NCI-H774 (cell line): Measurements from ENCODE around the gene SF3B6.
"Not testable (repeated sequence)": the region's sequence is repeated elsewhere in the genome, so short reads cannot be mapped to it uniquely, and the experiment has no call there.

Source experiments
- DNase-seq: peaks from one replicate; lab custom pipeline; 2025; lab: John Stamatoyannopoulos, UW

The SF3B6 gene

DNA sequence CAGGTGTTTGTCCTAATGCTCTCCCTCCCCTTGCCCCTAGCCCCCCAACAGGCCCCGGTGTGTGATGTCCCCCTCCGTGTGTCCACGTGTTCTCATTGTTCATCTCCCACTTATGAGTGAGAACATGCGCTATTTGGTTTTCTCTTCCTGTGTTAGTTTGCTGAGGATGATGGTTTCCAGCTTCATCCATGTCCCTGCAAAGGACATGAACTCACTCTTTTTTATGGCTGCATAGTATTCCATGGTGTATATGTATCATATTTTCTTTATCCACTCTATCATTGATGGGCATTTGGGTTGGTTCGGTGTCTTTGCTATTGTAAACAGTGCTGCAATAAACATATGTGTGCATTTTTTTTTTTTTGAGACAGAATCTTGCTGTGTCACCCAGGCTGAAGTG lies 17.1 kb upstream of the SF3B6 start:
- not testable (repeated sequence) for DNase-seq

DNA sequence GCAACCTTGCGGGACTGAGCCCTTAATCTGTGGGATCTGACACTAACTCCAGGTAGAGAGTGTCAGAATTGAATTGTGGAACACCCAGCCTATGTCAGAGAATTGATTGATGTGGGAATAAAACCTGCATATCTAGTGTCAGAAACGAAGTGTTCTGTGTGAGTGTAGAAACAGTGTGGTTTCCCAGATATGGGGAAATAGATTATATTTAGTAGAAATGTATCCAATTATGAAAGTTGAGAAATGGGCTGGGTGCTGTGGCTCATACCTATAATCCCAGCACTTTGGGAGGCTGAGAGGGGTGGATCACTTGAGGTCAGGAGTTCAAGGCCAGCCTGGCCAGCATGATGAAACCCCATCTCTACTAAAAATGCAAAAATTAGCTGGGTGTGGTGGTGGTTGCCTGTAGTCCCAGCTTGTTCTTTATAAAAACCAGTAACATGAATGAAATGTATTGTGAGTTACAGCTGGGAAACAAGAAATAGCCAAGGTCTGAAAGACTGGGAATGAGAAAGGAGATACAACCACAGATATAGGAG lies 12.8 kb upstream of the SF3B6 start:
- DNase-seq, result no peak

DNA sequence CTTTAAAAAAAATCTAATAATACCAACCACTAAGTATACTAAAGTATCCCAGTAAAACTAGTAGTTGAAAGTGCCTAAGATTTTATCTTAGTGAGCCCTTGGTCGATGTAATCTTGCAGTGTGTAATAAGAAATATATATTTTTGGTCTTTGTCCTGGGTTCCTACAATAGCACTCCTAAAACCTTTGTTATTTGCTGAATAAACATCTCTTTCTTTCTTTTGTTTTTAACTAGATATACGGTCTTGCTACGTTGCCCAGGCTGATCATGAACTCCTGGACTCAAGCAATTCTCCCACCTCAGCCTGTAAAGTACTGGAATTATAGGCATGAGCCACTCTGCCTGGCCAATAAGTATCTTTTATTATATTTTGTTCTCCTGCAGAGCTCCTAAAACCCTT lies 10.9 kb upstream of the SF3B6 start:
- no peak for DNase-seq

DNA sequence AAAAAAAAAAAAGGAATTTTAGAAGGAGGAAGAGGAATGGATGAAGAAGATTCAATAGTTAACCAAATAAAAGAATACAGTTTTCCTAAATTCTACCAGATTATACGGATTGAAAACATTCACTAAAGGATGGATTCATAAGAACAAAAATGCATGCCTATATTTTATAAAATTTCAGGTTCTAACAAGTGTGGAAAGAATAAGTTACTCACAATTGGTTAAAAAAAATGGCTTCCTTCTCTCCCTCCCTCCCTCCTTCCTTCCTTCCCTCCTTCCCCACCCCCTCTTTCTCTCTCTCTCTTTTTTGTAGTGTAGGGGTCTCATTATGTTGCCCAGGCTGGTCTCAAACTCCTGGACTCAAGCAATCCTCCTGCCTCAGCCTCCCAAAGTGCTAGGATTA lies 10.1 kb upstream of the SF3B6 start:
- no peak for DNase-seq

DNA sequence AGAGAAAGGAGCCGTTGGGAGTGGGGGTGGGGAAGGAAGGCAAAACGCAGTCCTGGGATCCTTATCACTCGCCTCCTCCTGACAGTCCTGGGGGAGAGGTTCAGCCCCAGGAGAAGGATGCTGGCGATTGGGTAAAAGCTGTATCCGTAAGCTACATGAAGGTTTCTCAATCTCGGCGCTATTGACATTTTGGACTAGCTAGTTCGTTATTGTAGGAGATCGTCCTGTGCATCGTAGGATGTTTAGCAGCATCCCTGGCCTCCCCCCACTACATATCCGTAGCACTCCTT lies 9.0 kb upstream of the SF3B6 start:
- DNase-seq, result no peak

DNA sequence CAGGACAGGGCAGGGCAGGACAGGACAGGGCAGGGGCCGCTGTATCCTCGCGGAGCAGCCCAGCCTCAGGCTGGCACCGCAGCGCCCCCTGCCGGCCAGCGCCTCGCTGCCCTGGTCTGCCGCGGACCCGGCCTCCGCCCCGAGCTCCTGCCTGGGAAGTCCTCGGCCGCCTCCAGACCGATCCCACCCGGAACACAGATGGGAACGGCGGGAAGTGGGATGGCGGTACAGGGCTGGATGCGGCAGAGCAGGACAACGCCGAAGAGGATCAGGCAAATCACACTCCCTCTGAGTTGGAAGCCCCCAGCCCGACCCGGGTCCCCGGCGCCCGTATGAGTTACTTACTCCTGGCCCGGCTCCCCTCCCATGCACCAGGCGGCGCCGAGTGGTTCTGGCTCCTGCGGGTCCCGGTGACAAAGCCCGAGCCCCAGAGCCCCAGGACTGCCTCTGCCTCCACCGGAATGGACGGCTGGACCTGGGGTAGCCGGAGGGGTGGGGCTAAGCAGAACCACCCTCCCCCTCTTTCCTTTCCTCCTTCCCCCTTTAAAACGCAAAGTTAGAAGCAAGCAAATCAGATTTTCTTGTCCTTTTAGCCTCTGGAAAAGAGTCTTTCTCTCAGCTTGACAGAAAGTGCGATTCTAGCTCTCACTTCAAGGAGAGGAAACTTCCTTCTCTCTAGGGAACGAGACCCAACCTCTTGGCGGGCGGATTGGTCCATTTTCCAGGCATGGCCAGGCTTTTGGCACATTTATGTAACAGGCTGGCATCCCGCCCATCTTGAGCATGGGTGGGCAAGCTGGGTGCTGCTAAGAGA lies 8.5 kb upstream of the SF3B6 start, which contains the start of gene TP53I3:
Gene TP53I3 (minus strand): TSS at position 449 of the 814 bp plus-strand sequence. CDS start 508 bp downstream, outside the sequence.
- DNase-seq, result peak; percentile 82

DNA sequence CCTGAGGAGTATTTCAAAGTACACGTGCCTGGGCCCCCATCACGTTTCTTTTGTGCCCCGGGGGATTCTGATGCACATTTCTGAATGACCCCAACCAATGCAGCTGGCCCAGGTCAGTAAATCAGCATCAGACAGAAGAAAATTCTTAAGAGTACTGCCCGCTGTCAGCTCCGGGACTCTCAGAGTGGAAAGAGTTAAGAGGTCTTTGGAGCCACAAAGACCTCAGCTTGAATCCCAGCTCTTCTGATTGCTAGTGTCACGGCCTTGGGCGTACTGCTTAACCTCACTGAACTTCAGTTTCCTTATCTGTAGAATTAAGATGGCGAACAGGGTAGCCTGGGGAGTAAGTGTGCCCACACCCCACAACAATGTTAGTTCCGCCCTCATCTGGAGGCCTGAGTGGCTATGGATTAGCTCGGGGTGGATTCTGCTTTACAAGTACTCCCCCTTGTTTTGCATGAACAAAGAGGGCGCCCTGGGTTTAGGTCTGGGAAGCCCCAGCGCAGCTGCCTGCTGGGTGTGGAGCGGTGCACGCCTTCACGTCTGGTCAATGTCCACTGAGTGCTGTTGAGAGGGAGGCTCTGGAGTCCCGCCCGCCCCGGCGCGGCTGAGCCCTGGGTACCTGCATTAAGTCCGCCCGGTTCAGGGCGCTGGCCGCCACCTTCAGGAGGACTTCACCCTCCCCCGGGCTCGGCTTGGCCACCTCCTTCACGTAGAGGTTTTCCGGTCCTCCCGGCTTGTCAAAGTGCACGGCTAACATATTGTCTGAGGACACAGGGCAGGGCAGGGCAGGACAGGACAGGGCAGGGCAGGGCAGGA lies 7.7 kb upstream of the SF3B6 start:
- DNase-seq, result peak; percentile 77

DNA sequence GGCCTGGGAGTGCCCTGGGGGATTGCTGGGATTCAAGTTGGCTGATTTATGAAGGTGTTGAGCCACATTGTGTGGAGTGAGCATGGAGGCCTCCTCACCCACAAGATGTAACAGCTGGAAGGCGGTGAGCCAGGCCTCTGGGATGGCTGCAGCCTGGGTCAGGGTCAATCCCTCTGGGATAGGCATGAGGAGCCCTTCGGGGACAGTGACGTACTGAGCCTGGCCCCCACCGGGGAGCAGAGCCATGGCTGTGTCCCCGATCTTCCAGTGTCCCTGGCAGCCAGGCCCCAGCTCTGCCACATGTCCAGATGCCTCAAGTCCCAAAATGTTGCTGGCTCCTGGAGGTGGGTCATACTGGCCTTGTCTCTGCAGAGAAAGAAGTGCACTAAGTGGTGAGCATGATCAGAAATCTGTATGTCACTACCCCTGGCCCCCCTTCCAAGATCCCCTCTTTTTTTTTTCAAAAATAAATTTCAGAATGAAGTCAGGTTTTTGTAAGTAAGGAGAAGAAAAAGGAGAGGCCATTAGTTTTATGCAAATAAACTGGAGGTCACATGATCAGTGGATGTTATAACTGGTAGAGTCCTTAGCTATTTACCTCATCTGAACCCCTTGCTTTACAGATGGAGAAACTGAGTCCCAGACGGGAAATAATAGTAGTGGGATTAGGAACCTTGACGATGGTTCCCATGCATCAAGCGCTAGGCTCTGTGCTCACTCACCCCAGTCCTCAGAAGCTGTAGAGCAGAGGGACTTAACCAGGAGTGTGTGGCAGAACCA lies 6.9 kb upstream of the SF3B6 start:
- DNase-seq, result no peak

DNA sequence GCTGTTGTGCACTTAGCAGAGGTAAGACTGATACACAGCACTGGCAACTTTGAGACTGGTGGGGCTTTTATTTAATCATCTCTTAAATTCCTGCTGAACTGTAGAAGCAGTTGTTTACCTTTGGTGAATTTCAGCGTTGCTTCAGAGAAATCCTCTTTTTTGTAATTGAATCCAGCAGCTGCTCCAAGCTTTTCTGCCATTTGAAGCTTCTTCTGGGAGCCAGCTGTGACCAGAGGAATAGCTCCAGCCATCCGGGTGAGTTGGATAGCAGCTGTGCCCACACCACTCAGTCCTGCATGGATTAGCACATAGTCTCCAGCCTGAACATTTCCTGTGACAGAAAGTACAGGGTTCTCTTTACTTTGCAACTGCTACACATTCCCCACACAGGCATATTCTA lies 4.6 kb upstream of the SF3B6 start:
- DNase-seq, result no peak

DNA sequence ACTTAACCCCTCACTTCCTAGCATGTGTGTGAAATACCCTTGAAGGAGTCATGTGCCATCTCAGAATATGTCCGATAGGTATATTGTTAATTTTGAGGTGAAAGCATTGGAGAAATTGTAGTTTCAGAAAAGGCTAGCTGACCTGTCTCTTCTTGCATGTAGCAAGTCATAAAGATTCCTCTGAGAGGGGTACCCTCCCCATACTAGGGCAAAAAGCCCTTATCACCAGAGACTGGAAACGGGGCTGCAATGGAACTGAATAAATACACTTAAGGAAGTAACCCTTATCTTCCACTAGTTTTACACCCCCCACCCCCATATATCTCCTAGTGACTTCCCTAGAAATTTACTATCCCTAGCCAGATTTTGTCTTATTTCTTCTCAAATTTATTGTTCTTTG lies 1.8 kb upstream of the SF3B6 start:
- no peak for DNase-seq

DNA sequence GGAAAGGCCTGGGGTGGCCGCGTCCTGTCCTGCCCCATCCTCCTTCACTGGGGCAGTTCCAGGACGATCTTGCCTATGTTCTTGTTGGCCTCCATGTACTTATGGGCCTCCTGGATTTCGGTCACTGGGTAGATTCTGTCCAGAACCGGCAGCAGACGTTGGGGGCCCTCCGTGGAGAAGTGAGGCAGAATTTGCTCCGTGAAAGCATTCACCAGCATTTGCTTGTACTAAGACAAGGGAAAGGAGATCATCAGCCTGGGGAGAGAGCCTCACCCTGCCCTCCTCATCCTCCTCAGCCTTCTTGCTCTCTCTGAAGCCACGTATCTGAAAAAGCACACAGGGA lies 1.4 kb upstream of the SF3B6 start:
- DNase-seq, result no peak

DNA sequence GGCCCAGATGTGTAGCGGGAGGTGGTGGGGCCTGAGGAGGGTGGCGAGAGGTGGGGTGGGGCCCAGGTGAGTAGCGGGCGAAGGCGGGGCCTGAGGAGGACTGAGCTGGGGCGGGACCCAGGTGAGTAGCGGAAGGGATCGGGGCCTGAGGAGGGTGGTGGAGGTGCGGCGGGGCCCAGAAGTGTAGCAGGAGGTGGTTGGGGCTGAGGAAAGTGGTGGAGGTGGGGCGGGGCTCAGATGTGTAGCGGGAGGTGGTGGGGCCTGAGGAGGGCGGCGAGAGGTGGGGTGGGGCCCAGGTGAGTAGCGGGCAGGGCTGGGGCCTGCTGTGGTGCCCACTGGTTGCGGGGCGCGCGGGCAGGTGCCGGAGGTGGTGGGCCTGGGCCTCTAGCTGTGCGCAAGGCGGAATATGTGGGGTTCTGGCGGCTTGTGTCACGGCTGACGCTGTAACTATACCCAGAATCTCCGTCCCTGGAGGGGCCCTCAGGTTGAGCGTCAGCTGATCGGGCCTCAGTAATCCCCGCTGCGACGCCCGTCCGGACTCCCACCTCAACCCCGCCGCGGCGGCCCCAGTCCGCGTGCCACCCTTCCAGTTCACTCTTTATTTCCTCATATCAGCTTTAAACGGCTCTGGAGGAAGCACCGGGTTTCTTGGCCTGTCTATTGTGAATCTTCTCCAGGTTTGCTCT lies 866 bp upstream of the SF3B6 start:
- DNase-seq, result no peak

DNA sequence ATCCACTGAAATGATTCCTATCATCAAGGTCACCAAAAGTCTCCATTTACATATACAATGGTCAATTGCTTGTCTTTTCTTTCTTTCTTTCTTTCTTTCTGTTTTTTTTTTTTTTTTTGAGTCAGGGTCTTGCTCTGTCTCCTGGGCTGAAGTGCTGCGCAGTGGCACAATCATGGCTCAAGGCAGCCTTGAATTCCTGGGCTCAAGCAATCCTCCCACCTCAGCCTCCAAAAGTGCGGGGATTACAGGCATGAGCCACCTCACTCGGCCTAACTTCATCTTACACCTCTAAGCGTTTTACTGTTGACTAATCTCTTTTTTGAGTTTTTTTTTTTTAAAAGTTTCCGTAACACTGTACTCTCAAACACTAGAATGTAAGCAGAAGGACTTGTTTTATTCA lies 867 bp downstream of the SF3B6 start:
- DNase-seq, result no peak

DNA sequence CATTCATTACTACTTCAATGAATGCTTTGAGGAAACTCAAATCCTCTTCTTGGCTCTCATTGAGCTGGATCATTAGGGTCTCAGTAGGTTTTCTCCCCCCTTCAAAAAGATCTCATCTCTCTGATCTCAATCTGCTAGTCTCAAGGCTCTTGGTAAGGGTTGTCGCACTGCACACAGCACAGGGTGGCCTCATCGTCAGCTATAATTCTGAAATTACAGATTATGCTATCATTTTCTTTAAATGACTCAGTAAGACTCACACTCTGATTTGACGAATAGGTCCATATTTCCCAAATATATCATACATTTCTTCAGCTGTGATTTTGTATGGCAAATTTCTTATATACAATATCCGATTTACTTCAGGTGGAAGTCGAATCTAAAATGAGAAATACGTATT lies 2.3 kb downstream of the SF3B6 start:
- no peak for DNase-seq

DNA sequence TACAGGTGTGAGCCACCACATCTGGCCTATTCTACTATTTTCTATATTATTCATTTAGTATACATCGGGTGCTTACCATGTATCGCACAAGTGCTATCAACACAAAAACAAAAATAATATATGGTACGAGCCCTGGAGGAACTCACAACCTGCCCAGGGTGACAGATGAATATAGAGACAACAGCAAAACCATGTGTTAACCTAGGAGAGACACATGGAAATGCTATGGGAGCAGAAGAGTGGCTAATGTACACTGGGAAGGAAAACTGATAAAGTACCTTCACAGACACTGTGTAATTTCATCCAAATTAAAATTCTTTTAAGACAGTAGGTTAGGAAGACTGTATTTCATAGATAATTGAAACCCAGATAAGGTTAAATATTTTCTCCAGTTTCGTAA lies 3.9 kb downstream of the SF3B6 start:
- DNase-seq, result no peak

DNA sequence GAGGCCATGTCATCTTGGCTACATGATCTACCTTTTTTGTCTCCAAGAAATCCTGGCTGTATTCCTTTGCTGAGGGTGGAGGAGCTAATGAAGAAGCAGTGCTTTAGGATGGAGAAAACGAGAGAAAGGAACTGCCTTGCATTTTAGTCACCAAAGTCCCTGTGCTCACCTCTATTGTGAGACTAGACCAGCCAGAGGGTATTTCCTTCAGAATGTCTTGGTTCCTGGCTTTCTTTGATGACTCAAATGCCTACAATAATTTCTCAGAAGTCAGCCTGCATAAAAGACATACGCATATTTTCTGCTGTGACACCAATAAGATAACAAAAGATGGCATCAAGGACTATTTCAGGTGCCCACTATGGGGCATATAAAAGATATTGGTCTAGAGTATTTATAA lies 10.8 kb downstream of the SF3B6 start:
- DNase-seq, result no peak

DNA sequence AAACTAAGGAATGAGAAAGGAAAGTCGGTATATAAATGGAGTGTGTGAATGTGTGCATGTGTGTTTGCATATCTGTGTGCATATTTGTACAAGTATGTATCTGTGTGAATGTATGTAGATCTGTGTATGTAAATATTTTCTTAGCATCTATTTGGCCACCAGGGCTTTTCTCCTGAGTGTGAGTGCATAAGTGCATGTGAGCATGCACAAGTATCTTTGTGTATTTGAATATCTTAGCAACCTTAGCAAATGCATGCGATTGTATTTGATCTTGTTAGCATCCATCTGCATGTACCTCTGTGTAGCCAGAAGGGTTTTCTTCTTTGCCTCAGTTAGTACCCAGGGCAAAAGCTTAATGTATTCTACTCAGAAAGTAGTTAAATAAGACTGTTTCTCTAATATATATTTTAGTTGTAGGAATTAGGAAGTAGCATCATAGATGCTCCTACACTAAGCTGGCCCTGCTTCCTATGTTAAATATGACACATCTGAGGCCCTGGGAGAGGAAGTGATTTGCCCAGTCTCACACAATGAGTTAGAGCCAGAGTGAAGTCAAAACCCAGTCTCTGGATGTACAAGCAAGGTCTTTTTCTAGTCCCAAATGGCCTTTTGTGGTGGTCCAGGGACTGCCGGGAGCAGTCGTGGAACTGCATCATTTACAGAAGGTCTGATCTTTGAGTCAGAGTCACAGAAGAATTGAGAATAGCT lies 17.4 kb downstream of the SF3B6 start:
- DNase-seq, result no peak

DNA sequence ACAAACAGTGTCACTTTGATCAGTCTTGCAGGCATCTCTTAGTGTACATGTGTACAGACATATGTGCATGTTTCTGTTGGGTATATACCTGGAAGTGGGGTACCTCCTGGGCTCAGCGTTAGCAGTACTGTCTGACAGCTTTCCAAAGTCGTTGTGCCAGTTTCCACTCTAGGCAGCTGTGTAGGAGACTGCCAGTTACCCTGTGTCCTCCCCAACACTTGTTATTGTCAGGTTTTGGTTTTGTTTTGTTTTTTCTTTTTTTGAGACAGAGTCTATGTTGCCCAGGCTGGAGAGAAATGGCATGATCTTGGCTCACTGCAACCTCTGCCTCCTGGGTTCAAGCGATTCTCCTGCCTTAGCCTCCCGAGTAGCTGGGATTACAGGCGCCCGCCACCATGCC lies 20.4 kb downstream of the SF3B6 start:
- no peak for DNase-seq

DNA sequence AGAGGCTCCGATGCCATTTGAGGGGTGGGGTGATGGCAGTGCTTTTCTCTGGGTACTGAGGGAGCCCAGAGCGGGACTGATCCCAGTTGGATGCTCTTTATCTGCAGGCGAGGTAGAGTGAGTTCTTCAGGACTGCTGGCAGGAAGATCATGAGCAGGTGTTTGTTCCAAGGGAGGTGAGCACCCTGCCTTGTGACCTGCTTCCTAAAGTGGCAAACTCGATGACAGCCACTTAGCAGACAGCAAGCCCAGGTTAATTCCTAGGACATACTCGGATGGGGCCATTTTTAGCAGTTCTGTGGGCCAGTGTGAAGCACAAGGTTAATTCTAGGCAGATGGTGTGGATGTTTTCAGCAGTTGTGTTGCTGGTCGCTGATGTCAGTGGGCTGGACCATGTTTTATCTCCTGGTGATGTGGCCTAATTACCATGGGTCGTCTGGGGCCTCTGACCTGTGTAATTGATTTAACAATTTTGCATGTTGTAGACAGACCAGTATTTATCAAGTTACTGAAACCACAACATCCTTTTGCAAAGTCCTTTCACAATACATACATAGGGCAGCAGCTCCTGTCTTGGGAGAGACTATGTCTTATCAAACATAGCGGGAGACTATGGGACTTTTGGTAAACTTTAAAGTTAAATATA lies 21.6 kb downstream of the SF3B6 start:
- no peak for DNase-seq

DNA sequence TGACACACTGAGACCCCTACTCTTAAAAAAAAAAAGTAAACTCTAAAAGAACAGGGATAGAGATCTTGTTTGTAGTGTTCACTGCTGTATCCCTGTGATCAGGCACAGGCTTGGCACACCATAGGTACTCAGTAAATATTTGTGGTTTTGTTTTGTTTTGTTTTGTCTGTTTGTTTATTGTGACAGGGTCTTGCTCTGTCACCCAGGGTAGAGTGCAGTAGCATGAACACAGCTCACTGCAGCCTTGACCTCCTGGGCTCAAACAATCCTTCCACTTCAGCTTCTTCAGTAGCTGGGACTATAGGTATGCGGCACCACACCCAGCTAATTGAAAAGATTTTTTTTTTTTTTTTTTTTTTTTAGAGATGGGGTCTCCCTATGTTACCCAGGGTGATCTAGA lies 23.2 kb downstream of the SF3B6 start:
- no peak for DNase-seq

DNA sequence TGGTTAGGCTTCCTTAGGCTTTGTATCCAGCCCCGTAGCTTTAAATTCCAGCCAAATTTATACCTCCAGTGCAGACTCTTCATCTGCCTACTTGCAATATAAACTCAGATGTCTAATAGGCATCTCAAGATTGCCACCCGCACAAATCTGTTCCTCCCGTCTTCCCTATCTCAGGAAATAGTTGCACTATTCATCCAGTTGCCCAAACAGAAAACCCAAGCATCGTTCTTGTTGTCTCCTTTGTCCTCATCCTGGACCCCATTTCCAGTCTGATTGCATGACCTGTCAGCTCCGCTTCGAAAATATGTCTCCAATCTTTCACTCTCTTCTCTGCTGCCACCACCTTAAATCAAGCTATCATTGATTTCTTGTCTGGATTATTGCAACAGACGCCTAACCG lies 24.3 kb downstream of the SF3B6 start:
- no peak for DNase-seq
